Measurements from ENCODE around the gene SLC7A7. TPM values are rescaled to one million over a fixed set of nuclear protein-coding genes. Genes with fewer than 3 reads are reported as not detected.
"Not testable (repeated sequence)": the region's sequence is repeated elsewhere in the genome, so short reads cannot be mapped to it uniquely, and the experiment has no call there.

Gene SLC7A7
- total RNA-seq (2021) = 1.9 and 2.3 TPM in 2 replicates
- percentile 32 among the genes with signal in this experiment for Bru-seq, nascent RNA
- BruChase-seq, experiment 1, labeled RNA remaining after a 2-hour chase = percentile 31 among the genes with signal in this experiment
- BruChase-seq, experiment 2, labeled RNA remaining after a 6-hour chase = percentile 43 among the genes with signal in this experiment
- long read RNA-seq, partial matches to known transcripts = 1 of 6 reads
- long read RNA-seq, other reads (novel, unspliced or antisense) = 4 of 6 reads

DNA sequence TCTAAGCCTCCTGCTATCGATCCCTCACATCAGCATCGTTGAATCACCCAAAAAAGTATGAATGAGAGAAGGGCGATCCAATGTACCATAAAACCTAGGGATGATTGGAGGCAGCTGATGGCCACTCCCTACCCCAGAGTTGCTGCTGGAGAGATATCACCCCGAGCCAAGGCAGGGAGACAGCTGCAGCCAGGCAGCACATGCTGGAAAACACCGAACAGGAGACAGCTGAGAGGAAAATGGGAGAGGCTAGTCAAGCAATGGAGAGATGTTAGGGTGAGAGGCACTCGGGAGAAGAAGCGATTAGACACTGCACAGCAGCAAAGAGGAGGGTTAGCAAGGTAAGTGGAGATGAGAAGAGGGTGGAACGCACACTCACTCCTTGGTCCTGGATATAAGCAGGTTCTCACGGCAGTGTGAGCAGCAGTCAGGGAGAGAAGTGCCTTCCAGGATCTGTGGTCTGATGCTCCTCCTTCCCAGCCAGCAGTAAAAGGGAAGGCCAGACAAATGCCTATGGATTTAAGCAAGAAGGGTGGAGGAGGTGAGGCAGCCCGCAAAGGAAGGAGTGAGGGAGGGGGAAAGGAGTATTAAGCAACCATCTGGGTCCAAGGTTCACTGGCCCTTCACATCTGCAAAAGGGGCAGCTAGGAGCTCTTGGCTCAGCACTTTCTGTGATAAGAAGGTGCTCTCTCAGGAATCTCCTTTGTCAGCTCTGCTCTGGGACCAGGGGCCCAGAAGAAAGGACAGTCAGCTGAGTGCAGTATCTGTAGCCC lies at the start of gene SLC7A7:
Gene SLC7A7, minus strand, starts transcription at position 495 of the 773 bp plus-strand sequence. CDS start 2,037 bp downstream, outside the sequence.
- no peak for TF ChIP-seq EZH2 (IDR thresholded peaks at IDR 0.05; ENCODE audit: borderline replicate concordance, low read depth, low read length, poor library complexity, severe bottlenecking)
- TF ChIP-seq, protein P1, sequence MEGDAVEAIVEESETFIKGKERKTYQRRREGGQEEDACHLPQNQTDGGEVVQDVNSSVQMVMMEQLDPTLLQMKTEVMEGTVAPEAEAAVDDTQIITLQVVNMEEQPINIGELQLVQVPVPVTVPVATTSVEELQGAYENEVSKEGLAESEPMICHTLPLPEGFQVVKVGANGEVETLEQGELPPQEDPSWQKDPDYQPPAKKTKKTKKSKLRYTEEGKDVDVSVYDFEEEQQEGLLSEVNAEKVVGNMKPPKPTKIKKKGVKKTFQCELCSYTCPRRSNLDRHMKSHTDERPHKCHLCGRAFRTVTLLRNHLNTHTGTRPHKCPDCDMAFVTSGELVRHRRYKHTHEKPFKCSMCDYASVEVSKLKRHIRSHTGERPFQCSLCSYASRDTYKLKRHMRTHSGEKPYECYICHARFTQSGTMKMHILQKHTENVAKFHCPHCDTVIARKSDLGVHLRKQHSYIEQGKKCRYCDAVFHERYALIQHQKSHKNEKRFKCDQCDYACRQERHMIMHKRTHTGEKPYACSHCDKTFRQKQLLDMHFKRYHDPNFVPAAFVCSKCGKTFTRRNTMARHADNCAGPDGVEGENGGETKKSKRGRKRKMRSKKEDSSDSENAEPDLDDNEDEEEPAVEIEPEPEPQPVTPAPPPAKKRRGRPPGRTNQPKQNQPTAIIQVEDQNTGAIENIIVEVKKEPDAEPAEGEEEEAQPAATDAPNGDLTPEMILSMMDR (conservative IDR thresholded peaks at IDR 0.05; ENCODE audit: low read depth, low read length) = no peak
- ChIA-PET CTCF (no interaction called here), POLR2A (ENCODE audit: low non-redundant PET) (interaction anchor here (0.6 kb wide), 1 partner anchor 18 kb away, joined by 3 read pairs; no protein-coding TSS in a partner anchor)
- no TSS peak for BruUV-seq (replicated peaks)
- Histone ChIP-seq H3K27ac (ENCODE audit: low read depth, low read length, poor library complexity, severe bottlenecking) (no peak within 1 kb of the TSS), H3K36me3 (ENCODE audit: insufficient read depth, low read length, poor library complexity, severe bottlenecking) (no peaks in the 10 kb centered on the region), H3K9me3 (ENCODE audit: low read depth, low read length, poor library complexity, severe bottlenecking) (no peaks in the 10 kb centered on the region), H3K27me3 (replicated peaks; ENCODE audit: insufficient read depth, low read depth, low read length, poor library complexity) (no peaks in the 10 kb centered on the region), H3K4me1 (ENCODE audit: insufficient read depth, low read length, poor library complexity, severe bottlenecking) (peaks cover 4% of the 10 kb centered on the region), H3K4me3 (ENCODE audit: low read depth, low read length, poor library complexity, severe bottlenecking) (no peak within 1 kb of the TSS)
- intact Hi-C loops (cut with micrococcal nuclease; ENCODE audit: unreplicated experiment) = no loop called here
- no peak for DNase-seq (ENCODE audit: low spot score)

DNA sequence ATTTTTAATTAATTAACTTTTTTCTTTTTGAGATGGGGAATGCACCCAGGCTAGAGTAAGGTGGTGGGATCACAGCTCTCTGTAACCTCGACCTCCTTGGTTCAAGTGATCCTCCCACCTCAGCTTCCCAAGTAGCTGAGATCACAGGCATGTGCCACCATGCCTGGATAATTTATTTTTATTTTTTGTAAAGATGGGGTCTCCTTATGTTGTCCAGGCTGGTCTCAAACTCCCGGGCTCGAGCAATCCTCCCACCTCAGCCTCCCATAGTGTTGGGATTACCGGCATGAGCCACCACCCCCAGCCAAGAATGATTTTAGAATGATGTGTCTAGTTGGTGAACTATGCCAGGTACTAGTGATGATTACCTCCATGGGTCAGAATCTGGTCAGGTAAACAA lies 49.7 kb upstream of the SLC7A7 start:
- peaks cover 11% of the 10 kb centered on the region for H3K4me1 ChIP-seq (ENCODE audit: insufficient read depth, low read length, poor library complexity, severe bottlenecking)
- no peaks in the 10 kb centered on the region for H3K27me3 ChIP-seq (replicated peaks; ENCODE audit: insufficient read depth, low read depth, low read length, poor library complexity)
- H3K36me3 ChIP-seq (ENCODE audit: insufficient read depth, low read length, poor library complexity, severe bottlenecking) = no peaks in the 10 kb centered on the region
- H3K27ac ChIP-seq (ENCODE audit: low read depth, low read length, poor library complexity, severe bottlenecking) = no peak overlapping the region
- TF ChIP-seq EZH2 (IDR thresholded peaks at IDR 0.05; ENCODE audit: borderline replicate concordance, low read depth, low read length, poor library complexity, severe bottlenecking) = no peak
- TF ChIP-seq, protein P1 (conservative IDR thresholded peaks at IDR 0.05; ENCODE audit: low read depth, low read length) = no peak
- intact Hi-C loops (cut with micrococcal nuclease; ENCODE audit: unreplicated experiment) = no loop called here
- no TSS peak for BruUV-seq (replicated peaks)
- no peak overlapping the region for H3K4me3 ChIP-seq (ENCODE audit: low read depth, low read length, poor library complexity, severe bottlenecking)
- H3K9me3 ChIP-seq (ENCODE audit: low read depth, low read length, poor library complexity, severe bottlenecking) = no peaks in the 10 kb centered on the region
- ChIA-PET CTCF (interaction anchor here (0.5 kb wide), 1 partner anchor 10 kb away, joined by 4 read pairs; no protein-coding TSS in a partner anchor), POLR2A (ENCODE audit: low non-redundant PET) (no interaction called here)
- DNase-seq (ENCODE audit: low spot score) = no peak

GRCh38 chr14:22861651-22862050 lies 46.4 kb upstream of the SLC7A7 start:
- Histone ChIP-seq H3K4me1 (ENCODE audit: insufficient read depth, low read length, poor library complexity, severe bottlenecking) (peaks cover 11% of the 10 kb centered on the region), H3K27me3 (replicated peaks; ENCODE audit: insufficient read depth, low read depth, low read length, poor library complexity) (no peaks in the 10 kb centered on the region), H3K27ac (ENCODE audit: low read depth, low read length, poor library complexity, severe bottlenecking) (no peak overlapping the region), H3K36me3 (ENCODE audit: insufficient read depth, low read length, poor library complexity, severe bottlenecking) (no peaks in the 10 kb centered on the region), H3K4me3 (ENCODE audit: low read depth, low read length, poor library complexity, severe bottlenecking) (no peak overlapping the region), H3K9me3 (ENCODE audit: low read depth, low read length, poor library complexity, severe bottlenecking) (no peaks in the 10 kb centered on the region)
- ChIA-PET CTCF (no interaction called here), POLR2A (ENCODE audit: low non-redundant PET) (no interaction called here)
- no peak for DNase-seq (ENCODE audit: low spot score)
- intact Hi-C loops (cut with micrococcal nuclease; ENCODE audit: unreplicated experiment) = no loop called here
- no TSS peak for BruUV-seq (replicated peaks)
- no peak for TF ChIP-seq EZH2 (IDR thresholded peaks at IDR 0.05; ENCODE audit: borderline replicate concordance, low read depth, low read length, poor library complexity, severe bottlenecking)
- TF ChIP-seq, protein P1 (conservative IDR thresholded peaks at IDR 0.05; ENCODE audit: low read depth, low read length) = no peak

- H3K27me3 ChIP-seq (replicated peaks; ENCODE audit: insufficient read depth, low read depth, low read length, poor library complexity); H3K27ac ChIP-seq (ENCODE audit: low read depth, low read length, poor library complexity, severe bottlenecking); intact Hi-C loops (cut with micrococcal nuclease; ENCODE audit: unreplicated experiment); H3K36me3 ChIP-seq (ENCODE audit: insufficient read depth, low read length, poor library complexity, severe bottlenecking); DNase-seq (ENCODE audit: low spot score); H3K4me3 ChIP-seq (ENCODE audit: low read depth, low read length, poor library complexity, severe bottlenecking); H3K4me1 ChIP-seq (ENCODE audit: insufficient read depth, low read length, poor library complexity, severe bottlenecking); POLR2A ChIA-PET (ENCODE audit: low non-redundant PET); H3K9me3 ChIP-seq (ENCODE audit: low read depth, low read length, poor library complexity, severe bottlenecking); BruUV-seq (replicated peaks): not testable (repeated sequence)
- CTCF ChIA-PET = interaction anchor here (0.8 kb wide), 1 partner anchor 304 kb away, joined by 10 read pairs; no protein-coding TSS in a partner anchor
Observed at GRCh38 chr14:22860377-22860776, 45.1 kb upstream of the SLC7A7 start.
